ENCODE data around the gene TRPM2. TPM values are rescaled to one million over a fixed set of nuclear protein-coding genes. Genes with fewer than 3 reads are reported as not detected.

The TRPM2 gene
- total and polyA plus RNA-seq, 2 experiments from 2014 or later: not detected

GRCh38 chr21:44363278-44363677 lies 9.9 kb downstream of the TRPM2 start:
- TF ChIP-seq, protein P1, sequence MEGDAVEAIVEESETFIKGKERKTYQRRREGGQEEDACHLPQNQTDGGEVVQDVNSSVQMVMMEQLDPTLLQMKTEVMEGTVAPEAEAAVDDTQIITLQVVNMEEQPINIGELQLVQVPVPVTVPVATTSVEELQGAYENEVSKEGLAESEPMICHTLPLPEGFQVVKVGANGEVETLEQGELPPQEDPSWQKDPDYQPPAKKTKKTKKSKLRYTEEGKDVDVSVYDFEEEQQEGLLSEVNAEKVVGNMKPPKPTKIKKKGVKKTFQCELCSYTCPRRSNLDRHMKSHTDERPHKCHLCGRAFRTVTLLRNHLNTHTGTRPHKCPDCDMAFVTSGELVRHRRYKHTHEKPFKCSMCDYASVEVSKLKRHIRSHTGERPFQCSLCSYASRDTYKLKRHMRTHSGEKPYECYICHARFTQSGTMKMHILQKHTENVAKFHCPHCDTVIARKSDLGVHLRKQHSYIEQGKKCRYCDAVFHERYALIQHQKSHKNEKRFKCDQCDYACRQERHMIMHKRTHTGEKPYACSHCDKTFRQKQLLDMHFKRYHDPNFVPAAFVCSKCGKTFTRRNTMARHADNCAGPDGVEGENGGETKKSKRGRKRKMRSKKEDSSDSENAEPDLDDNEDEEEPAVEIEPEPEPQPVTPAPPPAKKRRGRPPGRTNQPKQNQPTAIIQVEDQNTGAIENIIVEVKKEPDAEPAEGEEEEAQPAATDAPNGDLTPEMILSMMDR (IDR thresholded peaks at IDR 0.05; ENCODE audit: low read depth, low read length): no peak
- no peaks in the 10 kb centered on the region for H3K36me3 ChIP-seq

DNA sequence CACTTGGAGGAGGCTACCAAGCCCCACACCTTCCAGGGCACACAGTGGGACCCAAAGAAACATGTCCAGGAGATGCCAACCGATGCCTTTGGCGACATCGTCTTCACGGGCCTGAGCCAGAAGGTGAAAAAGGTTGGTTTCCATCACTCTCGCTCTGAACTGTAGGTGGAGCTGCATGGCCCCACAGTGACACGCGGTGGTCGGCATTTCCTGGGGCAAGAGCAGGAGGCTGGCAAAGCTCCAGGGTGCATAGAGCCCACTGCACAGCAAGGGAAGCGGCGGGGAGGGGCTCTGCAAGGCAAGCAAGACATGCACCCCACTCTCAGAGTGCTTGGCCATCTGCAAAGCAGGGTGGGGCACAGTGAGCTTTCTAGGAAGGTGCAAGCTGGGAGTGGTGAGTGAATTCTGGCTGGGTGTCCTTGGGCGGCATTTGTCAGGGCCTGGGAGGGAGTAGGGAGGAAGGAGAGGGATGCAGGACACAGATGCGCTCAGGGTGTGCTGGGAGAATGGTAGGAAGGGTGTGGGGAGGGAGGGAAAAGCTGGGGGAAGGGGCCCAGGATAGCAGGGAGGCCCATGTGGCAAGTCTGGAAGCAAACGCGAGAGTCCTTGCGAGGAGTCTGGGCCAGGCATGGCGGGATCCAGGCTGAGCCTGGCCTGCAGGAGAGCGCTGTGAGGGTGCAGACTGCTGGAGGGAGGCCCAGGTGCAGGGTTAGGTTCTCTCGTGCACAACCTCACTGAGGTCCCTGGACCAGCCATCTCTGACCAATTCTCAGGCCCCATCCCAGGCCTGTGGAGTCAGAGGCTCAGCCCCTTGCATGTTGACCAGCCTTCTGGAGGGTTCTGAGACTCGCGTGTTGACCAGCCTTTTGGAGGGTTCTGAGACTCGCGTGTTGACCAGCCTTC lies 11.0 kb downstream of the TRPM2 start:
- Histone ChIP-seq H3K36me3 (no peaks in the 10 kb centered on the region), H3K27ac (no peak overlapping the region), H3K9me3 (ENCODE audit: low read depth) (no peaks in the 10 kb centered on the region), H3K4me3 (no peak overlapping the region), H3K4me1 (ENCODE audit: low read depth) (no peaks in the 10 kb centered on the region), H3K27me3 (peaks cover 8% of the 10 kb centered on the region)
- DNase-seq (ENCODE audit: low read depth in 1 of 2, low spot score in 1 of 2): no peak
- TF ChIP-seq, protein P1 (IDR thresholded peaks at IDR 0.05; ENCODE audit: low read depth, low read length): no peak

More at GRCh38 chr21:44363278-44363677, 9.9 kb downstream of the TRPM2 start:
- Histone ChIP-seq H3K4me1 (ENCODE audit: low read depth) (no peaks in the 10 kb centered on the region), H3K4me3 (no peak overlapping the region), H3K27ac (no peak overlapping the region), H3K9me3 (ENCODE audit: low read depth) (no peaks in the 10 kb centered on the region), H3K27me3 (no peaks in the 10 kb centered on the region)
- no peak for DNase-seq (ENCODE audit: low read depth in 1 of 2, low spot score in 1 of 2)

- peaks cover 8% of the 10 kb centered on the region for H3K27me3 ChIP-seq
- no peak overlapping the region for H3K4me3 ChIP-seq
- no peaks in the 10 kb centered on the region for H3K36me3 ChIP-seq
- TF ChIP-seq, protein P1 (IDR thresholded peaks at IDR 0.05; ENCODE audit: low read depth, low read length): no peak
- no peaks in the 10 kb centered on the region for H3K9me3 ChIP-seq (ENCODE audit: low read depth)
- no peaks in the 10 kb centered on the region for H3K4me1 ChIP-seq (ENCODE audit: low read depth)
- H3K27ac ChIP-seq: no peak overlapping the region
- DNase-seq (ENCODE audit: low read depth in 1 of 2, low spot score in 1 of 2): no peak
Observed at GRCh38 chr21:44365251-44365966, 12.0 kb downstream of the TRPM2 start.

GRCh38 chr21:44365967-44366585 lies 12.7 kb downstream of the TRPM2 start:
- Histone ChIP-seq H3K9me3 (ENCODE audit: low read depth) (no peaks in the 10 kb centered on the region), H3K36me3 (no peaks in the 10 kb centered on the region), H3K27me3 (peaks cover 8% of the 10 kb centered on the region), H3K27ac (no peak overlapping the region), H3K4me1 (ENCODE audit: low read depth) (no peaks in the 10 kb centered on the region), H3K4me3 (no peak overlapping the region)
- TF ChIP-seq, protein P1 (IDR thresholded peaks at IDR 0.05; ENCODE audit: low read depth, low read length): no peak
- DNase-seq (ENCODE audit: low read depth in 1 of 2, low spot score in 1 of 2): no peak

- Histone ChIP-seq H3K27me3 (peaks cover 8% of the 10 kb centered on the region), H3K4me3 (no peak overlapping the region), H3K4me1 (ENCODE audit: low read depth) (no peaks in the 10 kb centered on the region), H3K36me3 (no peaks in the 10 kb centered on the region), H3K9me3 (ENCODE audit: low read depth) (no peaks in the 10 kb centered on the region), H3K27ac (no peak overlapping the region)
- TF ChIP-seq, protein P1 (IDR thresholded peaks at IDR 0.05; ENCODE audit: low read depth, low read length): no peak
- no peak for DNase-seq (ENCODE audit: low read depth in 1 of 2, low spot score in 1 of 2)
Observed at GRCh38 chr21:44366586-44367211, 13.3 kb downstream of the TRPM2 start.
